ENCODE data around the gene GPR132. TPM values are rescaled to one million over a fixed set of nuclear protein-coding genes. Genes with fewer than 3 reads are reported as not detected.

The GPR132 gene
- total and polyA plus RNA-seq, 2 experiments from 2014 or later: 0.14 TPM; not detected in 1

DNA sequence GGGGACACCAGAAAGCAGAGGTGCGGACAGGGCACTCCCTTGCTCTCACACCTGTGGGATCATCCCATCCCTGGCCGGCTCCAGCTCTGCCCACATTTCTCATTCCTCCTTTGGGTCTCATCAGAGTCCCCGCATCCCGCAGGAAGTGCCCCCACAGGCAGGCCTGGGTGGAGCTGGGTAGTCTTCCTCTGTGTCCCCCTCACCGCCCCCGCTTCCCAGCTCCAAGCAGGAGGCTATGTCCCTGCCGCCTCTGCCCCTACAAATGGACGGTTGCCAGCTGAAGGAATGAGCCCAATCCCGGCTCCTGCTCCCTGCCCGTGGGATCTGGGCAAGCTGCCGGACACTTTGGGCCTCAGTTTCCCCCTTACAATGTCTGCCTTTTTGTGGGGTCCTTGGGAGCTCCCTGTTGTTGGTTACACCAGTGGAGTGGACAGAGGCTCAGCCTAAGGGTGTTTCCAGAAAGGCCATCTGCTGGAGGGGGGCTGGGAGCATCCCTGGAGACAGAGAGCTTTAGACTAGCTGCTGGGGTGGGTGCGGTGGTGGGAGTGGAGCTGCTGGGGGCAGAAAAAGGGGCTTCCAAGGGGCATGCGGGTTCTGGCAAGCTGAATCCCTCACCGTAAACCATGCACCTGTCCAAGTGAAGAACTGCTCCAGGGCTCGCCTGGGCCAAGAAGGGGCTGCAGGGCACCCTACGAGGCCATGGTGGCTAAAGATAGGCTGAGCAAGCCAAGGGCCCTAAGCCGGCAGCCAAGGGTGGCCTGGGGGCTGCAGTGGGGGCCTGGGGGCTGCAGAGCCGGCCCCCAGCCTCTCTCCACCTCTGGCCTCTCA lies 7.9 kb upstream of the GPR132 start (continued):
- no peak for TF ChIP-seq CTCF (conservative IDR thresholded peaks at IDR 0.05; ENCODE audit: low read depth in 2 of 2)
- TF ChIP-seq, protein P1, sequence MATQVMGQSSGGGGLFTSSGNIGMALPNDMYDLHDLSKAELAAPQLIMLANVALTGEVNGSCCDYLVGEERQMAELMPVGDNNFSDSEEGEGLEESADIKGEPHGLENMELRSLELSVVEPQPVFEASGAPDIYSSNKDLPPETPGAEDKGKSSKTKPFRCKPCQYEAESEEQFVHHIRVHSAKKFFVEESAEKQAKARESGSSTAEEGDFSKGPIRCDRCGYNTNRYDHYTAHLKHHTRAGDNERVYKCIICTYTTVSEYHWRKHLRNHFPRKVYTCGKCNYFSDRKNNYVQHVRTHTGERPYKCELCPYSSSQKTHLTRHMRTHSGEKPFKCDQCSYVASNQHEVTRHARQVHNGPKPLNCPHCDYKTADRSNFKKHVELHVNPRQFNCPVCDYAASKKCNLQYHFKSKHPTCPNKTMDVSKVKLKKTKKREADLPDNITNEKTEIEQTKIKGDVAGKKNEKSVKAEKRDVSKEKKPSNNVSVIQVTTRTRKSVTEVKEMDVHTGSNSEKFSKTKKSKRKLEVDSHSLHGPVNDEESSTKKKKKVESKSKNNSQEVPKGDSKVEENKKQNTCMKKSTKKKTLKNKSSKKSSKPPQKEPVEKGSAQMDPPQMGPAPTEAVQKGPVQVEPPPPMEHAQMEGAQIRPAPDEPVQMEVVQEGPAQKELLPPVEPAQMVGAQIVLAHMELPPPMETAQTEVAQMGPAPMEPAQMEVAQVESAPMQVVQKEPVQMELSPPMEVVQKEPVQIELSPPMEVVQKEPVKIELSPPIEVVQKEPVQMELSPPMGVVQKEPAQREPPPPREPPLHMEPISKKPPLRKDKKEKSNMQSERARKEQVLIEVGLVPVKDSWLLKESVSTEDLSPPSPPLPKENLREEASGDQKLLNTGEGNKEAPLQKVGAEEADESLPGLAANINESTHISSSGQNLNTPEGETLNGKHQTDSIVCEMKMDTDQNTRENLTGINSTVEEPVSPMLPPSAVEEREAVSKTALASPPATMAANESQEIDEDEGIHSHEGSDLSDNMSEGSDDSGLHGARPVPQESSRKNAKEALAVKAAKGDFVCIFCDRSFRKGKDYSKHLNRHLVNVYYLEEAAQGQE (IDR thresholded peaks at IDR 0.05; ENCODE audit: unreplicated experiment): no peak
- no peak for TF ChIP-seq ZNF331 (CRISPR knock-in tag; IDR thresholded peaks at IDR 0.05; ENCODE audit: low read depth)
- TF ChIP-seq POLR2AphosphoS5 (IDR thresholded peaks at IDR 0.05; ENCODE audit: low read depth): no peak
- TF ChIP-seq EZH2 (IDR thresholded peaks at IDR 0.05; ENCODE audit: low read depth, unreplicated experiment): no peak
- no peak for TF ChIP-seq CREB1 (CRISPR knock-in tag; IDR thresholded peaks at IDR 0.05; ENCODE audit: low read depth)
- no peak for TF ChIP-seq ZNF114 (CRISPR knock-in tag; IDR thresholded peaks at IDR 0.05)
- no peak for TF ChIP-seq NANOG (IDR thresholded peaks at IDR 0.05; ENCODE audit: borderline replicate concordance)

GRCh38 chr14:105072381-105072861 lies 7.2 kb upstream of the GPR132 start:
- no peaks in the 10 kb centered on the region for H3K79me2 ChIP-seq (replicated peaks; ENCODE audit: insufficient read depth)
- no peak overlapping the region for H2AFZ ChIP-seq
- H3K27ac ChIP-seq (ENCODE audit: low read depth): no peak overlapping the region
- TF ChIP-seq CTCF (conservative IDR thresholded peaks at IDR 0.05; ENCODE audit: low read depth in 2 of 2) (no peak), STAT1 (IDR thresholded peaks at IDR 0.05; ENCODE audit: unreplicated experiment) (no peak), POLR2AphosphoS5 (IDR thresholded peaks at IDR 0.05; ENCODE audit: low read depth) (no peak), EZH2phosphoT487 (IDR thresholded peaks at IDR 0.05; ENCODE audit: unreplicated experiment) (no peak), CREB1 (CRISPR knock-in tag; IDR thresholded peaks at IDR 0.05; ENCODE audit: low read depth) (no peak)
- TF ChIP-seq, protein P1 (IDR thresholded peaks at IDR 0.05; ENCODE audit: unreplicated experiment): no peak

More at GRCh38 chr14:105072381-105072861, 7.2 kb upstream of the GPR132 start:
- no peak for ATAC-seq
- Mint-ChIP-seq H3K27ac (no peak overlapping the region), H3K9me3 (no peaks in the 10 kb centered on the region), H3K4me1 (peaks cover 4% of the 10 kb centered on the region; the same call in 1 of the 3 replicates), H3K36me3 (ENCODE audit: low read depth) (no peaks in the 10 kb centered on the region), H3K27me3 (ENCODE audit: insufficient read depth, low read depth, poor library complexity) (peaks cover 14% of the 10 kb centered on the region), H3K4me3 (no peak overlapping the region)
- Histone ChIP-seq H3K4me2 (no peak overlapping the region), H3K27me3 (ENCODE audit: insufficient read depth) (no peaks in the 10 kb centered on the region), H3K9me2 (ENCODE audit: insufficient read depth) (no peaks in the 10 kb centered on the region), H3F3A (replicated peaks; ENCODE audit: low read depth) (no peaks in the 10 kb centered on the region), H3K4me3 (no peak overlapping the region), H3K36me3 (ENCODE audit: insufficient read depth) (no peaks in the 10 kb centered on the region), H3K4me1 (ENCODE audit: insufficient read depth) (peaks cover 4% of the 10 kb centered on the region; the same call in 1 of the 2 replicates), H4K20me1 (replicated peaks; ENCODE audit: insufficient read depth) (no peaks in the 10 kb centered on the region)
- DNase-seq (ENCODE audit: low spot score): no peak
